NCI-H345 (cell line): ENCODE data around the gene HIC2.
"Not testable (repeated sequence)": the region's sequence is repeated elsewhere in the genome, so short reads cannot be mapped to it uniquely, and the experiment has no call there.

ENCODE experiments used
- DNase-seq: peaks from one replicate; lab custom pipeline; 2025; lab: John Stamatoyannopoulos, UW

The HIC2 gene

DNA sequence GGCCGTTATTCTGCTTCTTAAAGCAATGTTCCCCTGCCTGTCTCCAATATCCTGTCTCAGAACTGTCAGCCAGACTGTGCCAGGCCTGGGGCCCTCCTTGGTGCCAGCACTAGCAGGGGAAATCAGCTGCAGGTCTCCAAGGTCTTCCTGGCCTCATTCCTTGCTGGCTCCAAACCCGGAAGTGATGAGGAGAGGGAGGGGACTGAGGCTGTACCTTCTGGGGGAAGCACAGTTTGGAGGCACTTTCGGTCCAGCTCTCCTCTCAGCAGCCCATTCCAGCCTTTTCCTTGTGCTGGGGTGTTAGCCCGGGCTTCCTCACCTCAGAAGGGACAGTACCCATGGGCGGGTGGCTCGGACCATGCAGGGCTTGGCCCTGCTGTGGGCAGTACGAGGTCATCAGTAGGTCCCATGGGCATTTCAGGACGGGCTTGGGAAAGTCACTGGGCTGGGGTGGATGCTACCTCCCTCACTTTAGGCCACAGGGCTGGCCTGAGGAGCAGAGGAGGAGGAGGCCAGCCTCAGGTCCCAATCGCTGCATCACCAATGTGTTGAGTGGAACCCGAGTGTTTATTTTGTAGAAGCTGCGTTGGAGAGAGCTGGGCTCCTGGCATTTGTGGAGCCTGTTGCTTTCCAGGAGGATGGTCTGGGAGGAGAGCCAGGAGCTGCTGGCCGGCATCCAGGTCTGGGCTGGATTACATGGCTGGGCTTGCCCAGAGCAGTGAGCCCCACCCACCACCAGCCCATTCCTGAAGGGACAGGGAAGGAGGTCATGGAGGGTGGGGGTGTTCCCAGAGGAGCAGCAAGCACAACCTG, 19.0 kb downstream of the HIC2 start:
- not testable (repeated sequence) for DNase-seq

DNA sequence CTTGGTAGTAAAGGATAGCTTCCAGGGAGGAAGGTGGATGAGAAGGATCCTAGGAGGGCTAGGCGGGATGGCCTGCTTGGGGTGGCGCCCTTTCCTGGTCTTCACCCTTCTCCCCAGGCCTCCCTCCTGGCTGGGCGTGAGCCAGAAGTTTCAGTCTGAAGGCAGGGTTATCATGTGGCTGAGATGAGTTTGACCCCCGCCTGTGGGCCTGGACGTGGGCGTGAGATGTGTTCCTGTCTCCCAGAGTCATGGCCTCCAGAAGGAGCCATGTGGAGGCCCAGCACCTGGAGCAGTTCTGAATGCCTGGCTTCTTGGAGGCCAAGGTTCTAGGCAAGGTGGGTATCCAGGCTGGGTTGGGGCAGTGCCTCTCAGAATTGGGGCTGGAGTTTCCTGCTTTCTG, 20.8 kb downstream of the HIC2 start:
- DNase-seq: not testable (repeated sequence)

DNA sequence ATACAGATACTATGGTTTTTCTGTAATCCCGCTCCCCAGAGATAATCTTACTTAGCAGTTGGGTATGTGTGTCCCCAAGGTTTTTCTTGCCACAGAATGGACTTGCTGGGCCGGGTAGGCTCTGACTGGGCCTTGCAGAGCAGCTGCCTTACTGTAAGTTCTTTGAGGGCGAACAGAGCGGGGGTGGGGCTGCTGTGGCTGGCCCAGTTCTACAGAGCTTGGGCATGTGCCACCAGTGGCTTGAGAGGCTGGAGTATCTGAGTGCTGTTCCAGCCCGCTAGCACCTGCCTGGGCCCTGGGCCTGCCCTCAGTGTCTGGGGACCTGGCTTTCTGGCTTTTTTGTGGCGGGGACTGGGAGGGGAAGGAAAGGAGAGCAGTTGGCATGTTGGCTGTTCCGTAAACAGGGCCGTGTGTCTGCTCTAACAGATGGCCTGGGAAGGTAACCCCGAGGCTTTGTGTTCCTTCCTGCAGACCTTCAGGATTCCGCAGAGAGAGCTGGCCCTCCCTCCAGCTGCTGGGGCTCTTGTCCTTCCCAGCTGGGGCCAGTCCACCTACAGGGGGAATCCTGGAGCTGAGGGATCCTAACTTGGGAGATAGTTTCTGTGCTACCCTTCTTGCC, 23.0 kb downstream of the HIC2 start:
- not testable (repeated sequence) for DNase-seq

DNA sequence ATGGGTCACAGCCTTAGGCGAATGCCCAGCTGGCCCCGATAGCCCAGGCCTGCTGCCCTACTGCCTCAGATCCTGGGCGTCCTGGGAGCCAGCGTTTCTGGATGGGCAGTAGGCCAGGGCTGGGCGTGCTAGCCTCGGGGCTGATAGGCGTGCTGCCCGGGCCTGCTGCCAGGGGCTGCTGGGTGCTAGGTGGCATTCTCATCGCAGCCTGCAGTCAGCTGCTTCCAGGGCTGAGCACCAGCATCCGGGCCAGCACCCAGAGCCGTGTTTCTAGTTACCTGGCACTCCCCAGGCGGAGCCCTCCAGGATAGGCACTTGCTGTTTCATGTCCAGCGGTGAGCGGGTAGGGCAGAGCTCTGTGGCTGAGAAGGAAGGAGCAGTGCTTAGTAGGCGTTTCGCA, 23.5 kb downstream of the HIC2 start:
- not testable (repeated sequence) for DNase-seq

DNA sequence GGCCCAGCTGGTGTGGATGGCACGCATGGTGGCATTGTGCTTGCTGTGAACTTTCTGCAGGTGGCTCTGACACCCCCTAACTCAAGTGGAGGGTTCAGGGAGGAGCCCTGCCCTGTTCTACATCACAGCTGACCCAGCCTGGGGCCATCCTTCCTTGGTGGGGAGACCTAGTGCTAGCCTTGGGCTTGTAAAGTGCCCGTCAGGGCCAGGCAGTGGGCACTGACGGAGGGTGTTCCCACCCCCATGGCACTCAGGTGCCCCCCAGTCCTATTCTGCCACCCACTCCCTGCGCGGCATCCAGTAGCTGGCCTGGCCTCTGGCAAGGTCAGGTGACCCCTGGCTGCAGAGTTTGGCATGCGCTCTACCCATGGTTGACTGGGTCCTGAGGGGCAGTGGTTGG, 24.0 kb downstream of the HIC2 start:
- DNase-seq: not testable (repeated sequence)

DNA sequence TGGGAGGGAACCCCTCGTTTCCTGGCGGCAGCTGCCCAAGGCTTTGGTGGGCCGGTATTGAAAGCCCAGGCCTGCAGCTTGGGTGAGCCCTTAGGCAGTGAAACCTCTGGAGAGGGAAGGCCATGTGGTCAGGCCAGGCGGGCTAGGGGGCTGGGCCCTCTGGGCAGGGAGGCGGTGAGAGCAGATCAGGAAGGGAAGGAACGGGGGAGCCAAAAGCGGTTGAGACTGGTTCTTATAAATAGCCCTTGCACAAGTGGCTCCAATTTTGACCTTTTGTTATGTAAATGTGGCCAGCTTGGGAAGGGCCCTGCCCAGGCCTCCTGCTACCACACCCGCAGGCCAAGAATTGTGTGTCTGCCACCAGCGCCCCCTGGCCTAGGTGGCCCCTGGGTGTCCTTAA, 25.0 kb downstream of the HIC2 start:
- not testable (repeated sequence) for DNase-seq

DNA sequence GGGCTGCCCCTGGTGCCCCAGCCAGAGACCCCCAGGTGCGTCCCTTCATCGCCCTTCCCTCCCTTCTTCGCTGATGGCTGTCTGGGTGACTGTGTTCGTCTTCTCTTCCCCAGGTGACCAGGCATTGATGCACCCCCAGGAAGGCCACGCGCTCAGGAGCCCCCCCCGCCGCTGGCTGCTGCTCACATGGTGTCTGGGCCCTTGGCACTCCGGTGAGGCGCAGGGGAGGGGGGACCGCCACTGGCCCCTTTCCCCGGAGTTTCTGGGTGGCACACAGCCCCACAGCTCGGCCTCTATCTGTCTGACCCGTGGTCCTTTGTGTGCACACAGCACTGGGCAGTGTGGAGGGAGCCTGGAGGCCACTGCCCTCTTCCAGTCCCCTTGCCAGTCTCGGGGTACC, 25.5 kb downstream of the HIC2 start:
- DNase-seq: not testable (repeated sequence)

DNA sequence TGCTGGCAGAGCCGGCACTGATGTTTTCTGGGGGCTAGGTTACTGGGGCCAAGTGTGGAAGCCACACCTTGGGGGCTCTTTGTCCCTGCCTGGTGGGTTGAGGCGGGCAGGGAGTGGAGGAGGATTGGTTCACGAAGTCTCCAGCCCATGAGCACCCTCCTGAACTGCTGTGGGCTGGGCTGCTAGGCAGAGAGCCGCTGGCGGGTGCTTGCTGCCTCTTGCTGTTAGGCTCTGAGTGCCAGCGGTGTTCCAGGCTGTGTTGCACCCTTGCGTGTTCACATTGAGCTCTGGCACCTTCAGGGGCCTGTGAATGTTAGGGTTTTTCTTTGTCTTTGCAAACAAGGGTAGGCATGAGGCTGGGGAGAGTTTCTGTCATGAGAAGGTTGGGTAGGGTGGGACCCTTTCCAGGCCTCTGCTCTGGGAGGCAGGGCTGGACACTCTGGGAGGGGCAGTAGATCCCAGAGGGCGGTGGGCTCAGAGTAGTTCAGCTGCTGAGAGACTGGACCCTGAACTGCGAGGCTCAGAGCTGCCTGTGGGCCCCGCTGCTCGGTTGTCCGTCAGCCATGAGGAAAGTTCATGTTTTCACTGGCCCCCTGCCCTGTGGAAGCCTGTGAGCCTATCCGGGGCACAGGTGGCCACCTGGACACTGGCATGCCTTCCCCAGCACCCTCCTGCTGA, 26.0 kb downstream of the HIC2 start:
- no peak for DNase-seq

DNA sequence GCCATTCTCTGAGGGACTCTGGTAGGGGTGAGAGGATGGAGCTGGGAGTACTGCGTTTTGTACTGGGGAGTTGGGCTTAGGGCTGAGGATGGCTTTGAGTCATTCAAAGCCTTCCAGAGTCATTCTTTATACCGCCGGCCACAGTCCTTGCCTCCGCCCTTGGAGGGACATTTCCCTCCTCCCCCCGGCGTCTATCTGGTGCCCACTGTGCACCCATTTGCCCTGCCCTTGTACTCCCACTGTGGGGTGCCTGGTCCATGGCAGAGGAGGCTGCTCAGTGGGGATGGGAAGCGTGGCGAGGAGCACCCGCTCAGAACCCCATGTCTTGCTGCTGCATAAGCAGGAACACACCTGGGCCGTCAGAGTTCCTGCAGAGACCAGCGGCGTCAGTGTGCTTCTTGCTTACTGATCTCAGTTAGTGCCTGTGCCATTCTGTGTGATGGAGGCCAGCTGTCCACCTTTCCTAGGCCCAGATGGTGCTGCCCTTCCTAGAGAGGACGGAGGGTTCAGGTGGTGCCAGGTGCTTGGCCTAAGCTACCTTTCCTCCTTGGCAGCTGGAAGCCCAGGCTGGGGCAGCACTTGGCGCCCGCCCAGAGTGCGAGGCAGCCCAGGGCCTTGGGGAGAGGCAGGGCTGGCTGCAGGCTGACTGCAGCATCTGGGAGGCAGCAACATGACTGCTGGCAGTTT, 26.7 kb downstream of the HIC2 start:
- DNase-seq: no peak

DNA sequence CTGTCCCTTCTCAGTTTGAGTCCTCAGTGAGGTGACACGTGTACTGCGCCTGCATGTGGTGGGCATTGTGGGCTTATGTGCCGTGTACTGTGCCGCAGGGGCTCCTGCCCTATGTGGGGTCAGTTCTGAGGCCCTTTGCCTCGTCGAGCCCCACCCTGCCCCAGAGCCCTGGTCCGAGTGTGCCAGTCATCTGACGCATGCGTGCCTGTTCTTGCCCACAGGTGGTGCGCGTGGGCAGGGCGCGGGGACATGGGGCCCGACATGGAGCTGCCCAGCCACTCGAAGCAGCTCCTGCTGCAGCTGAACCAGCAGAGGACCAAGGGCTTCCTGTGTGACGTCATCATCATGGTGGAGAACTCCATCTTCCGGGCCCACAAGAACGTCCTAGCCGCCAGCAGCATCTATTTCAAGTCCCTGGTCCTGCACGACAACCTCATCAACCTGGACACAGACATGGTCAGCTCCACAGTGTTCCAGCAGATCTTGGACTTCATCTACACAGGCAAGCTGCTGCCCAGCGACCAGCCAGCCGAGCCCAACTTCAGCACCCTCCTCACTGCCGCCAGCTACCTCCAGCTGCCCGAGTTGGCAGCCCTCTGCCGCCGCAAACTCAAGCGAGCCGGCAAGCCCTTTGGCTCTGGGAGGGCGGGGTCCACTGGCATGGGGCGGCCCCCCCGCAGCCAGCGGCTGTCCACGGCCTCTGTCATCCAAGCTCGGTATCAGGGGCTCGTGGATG, 27.7 kb downstream of the HIC2 start:
- no peak for DNase-seq

DNA sequence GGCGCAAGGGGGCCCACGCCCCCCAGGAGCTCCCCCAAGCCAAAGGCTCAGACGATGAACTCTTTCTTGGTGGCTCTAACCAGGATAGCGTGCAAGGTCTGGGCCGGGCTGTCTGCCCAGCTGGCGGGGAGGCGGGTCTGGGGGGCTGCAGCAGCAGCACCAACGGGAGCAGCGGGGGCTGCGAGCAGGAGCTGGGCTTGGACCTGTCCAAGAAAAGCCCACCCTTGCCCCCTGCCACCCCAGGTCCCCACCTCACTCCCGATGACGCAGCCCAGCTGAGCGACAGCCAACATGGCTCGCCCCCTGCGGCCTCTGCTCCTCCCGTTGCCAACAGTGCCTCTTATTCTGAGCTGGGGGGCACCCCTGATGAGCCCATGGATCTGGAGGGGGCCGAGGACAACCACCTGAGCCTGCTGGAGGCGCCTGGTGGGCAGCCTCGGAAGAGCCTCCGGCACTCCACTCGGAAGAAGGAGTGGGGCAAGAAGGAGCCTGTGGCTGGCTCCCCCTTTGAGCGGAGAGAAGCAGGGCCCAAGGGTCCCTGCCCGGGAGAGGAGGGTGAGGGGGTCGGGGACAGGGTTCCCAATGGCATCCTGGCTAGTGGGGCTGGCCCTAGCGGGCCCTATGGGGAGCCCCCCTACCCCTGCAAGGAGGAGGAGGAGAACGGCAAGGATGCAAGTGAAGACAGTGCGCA, 28.4 kb downstream of the HIC2 start:
- no peak for DNase-seq

DNA sequence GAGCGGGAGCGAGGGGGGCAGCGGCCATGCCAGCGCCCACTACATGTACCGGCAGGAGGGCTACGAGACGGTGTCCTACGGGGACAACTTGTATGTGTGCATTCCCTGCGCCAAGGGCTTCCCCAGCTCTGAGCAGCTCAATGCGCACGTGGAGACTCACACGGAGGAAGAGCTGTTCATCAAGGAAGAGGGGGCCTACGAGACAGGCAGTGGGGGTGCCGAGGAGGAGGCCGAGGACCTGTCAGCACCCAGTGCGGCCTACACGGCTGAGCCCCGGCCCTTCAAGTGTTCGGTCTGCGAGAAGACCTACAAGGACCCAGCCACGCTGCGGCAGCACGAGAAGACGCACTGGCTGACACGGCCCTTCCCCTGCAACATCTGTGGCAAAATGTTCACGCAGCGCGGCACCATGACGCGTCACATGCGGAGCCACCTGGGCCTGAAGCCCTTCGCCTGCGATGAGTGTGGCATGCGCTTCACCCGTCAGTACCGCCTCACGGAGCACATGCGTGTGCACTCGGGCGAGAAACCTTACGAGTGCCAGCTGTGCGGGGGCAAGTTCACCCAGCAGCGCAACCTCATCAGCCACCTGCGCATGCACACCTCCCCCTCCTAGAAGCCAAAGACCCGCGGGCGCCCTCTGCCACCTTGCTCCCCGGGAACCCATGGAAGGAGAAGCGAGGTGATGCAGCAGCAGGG, 29.1 kb downstream of the HIC2 start:
- DNase-seq: no peak

DNA sequence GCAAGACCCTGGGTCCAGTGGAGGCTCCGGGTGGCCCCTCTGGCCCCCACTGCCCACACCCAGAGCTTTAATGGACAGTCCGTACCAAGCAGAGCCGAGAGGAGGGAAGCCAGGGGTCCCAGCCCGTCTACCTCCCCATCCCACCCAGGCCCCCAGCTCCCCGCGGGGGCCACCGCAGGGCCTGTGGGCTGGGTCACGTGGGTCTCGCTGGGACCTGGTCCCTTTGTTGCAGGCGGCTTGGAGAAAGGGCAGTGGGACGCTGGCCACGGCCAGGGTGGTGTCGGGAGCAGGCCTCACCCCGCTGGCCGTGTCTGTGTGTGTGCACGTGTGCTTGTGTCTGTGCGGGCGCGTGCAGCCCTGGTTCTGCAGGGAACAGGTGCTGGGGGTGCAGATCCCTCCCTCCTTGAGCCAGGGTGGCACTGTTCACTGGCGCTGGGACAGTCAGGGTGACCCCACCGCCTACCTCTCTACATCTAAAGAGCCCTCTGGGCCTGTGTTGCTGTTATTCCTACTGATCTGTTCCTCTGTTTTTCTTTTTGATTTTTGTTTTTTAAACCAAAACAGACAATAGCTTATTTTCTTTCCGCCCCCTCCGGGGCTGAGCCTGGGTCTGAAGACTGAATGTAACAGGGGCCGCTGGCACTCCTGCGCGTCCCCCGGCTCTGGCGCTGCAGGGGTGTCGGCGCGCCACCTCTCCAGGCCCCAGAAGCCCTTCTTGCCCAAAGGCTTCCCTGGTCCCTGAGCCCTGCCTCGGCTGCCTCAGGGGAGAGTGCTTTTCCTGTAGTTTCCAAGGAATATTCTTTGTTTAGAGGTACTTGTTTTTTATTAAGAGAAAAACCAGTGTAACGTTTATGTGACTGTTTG, 29.9 kb downstream of the HIC2 start:
- DNase-seq: no peak

DNA sequence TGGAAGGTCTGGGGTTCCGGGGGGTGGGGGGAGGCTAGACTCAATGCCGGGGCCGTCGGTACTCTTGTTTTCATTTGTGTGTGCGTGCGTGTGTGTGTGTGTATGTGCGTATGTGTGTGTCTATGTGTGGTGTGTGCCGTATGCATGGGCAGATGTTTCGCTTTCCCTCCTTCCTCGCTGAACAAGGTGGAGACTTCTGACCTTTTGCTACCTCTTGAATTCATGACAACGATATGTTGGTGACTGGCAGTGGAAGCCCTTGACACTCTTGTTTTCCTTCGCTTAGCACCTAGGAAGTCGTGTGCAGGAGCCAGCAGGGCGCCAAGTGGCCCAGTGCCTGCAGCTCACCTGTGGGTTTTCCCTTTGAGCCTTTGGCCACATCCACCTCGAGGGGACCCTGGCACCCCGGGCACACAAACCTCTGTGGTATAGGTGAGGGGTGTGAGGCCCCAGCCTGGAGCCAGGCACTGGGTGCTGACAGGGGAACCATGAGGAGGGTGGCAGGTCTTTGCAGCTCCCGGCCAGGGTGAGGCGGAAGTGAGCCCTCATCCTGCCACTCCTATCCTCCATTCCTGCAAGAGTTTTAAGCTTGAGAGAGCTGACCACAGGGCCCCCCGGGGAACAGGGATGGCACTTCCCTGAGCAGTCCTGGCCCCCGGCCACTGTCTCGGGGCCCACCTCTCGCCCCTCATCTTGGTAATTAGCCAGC, 30.7 kb downstream of the HIC2 start:
- no peak for DNase-seq

DNA sequence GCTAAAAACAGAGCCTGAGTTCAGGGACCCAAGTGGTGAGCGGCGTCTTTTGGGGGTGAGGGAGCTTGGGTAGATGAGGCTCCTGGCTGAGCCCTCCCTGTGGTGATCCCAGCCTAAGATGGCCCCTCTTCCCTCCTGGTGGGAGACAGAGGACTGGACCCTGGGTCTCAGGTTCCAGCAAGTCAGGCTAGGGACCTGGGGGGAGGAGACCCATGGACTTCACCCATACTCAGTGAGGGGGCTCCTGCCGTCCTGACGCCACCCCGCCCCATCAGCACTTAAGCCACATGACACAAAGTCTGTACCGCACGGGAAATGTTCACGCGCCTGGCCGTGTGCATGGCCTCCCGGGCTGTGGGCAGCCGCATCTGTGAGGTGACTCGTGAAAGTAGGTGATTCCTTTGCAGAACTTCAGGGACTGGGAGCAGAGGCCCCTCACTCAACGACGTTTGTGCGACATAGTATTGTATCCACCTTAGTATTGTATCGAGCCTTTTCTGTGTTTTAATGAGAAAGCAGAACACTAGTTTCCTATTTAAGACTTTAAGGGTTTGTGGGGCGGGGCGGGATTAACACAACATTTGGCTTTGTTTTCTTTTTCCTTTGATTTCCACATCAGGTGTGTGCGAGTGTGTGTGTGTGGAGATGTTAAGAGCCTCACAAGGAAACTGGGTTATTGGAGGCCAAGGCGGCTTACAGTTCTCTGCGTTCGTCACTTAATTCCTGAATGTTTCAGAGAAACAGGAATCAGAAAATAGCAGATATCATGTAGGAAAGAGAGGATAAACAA, 31.7 kb downstream of the HIC2 start:
- DNase-seq: no peak

DNA sequence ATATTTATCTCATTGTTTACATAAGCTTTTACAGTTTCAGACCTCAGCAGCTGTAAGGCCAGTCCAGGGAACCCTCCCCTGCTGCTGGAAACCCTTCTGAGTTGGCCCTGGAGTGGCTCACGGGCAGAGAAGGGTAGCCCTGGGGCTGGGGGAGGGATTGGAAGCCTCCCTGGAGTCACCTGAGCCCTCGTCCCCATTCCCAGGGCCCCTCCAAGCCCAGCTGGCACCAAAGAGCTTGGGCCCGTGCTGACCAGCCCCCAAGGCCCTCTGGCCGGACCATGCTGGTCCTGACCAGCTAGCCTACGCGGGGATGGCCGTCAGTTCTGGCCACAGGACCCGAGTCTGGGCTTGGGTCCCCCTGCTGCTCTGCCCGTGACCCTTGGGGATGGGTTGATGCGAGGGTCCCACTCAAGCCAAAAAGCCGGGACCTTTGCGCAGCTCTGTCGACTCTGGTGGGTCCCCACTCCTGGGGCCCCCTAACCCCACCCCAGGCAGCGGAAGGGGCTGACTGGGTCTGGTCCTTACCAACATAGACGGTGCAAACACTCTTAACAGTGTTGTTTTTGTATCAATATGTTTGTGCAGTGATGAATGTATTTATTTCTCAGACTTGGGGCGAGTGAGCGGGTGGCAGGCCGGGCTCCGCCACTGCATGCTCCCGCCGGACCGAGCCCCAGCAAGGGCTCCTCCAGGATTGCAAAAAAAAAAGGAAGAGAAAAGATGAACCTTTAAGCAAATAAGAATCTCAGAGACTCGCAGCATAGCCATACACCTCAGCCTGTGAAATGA, 32.6 kb downstream of the HIC2 start:
- DNase-seq: no peak

DNA sequence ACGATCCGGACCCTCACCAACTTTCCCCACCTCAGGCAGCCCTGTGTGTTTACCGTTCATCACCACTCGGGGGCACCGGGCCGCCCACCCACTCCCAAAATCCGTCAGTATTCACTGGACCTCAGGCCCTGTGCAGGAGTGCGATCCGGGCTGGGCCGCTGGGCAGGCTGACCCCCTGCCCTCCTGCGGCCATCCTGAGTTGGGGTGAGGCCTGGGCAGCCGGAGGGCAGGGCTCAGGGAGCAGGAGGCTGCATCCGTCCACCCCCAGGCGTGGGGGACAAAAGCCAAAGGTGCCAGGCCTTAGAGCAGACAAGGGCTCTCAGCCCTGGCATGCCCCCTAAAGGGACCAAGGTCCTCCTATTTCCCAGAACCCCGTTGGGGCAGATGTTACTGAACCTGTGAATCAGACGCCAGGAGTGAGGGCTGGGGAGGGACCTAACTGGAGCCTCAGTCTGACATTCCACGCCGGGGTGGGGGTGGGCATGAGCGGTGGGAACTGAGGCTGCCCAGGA, 33.2 kb downstream of the HIC2 start:
- DNase-seq: no peak
